Lung microvascular endothelial cell (primary cell): ENCODE results near the gene WDR36. TPM values are rescaled to one million over a fixed set of nuclear protein-coding genes. Genes with fewer than 3 reads are reported as not detected.

ENCODE experiments used
- DNase-seq, 2 donors: peaks; one replicate each; pipeline versions ENCODE4 v3.0.0 to v3.0.0-alpha.2; 2010; ENCODE audit warnings: low read depth in 2 of 2
- total RNA-seq: library from RNA; depleted of rRNA; stranded (reverse); fragments of >200 nt; gene quantifications from 2 replicates; pipeline ENCODE4 v1.2.1, GENCODE V29; 2014

Gene WDR36
- total RNA-seq, 1 donor from 2014 or later, result 38.3 TPM

- peak in 1 of 2 donors; percentile 56 for DNase-seq
These were observed 7.1 kb downstream of the WDR36 start for GRCh38 chr5:111099058-111099778.

- DNase-seq, result no peak
These were observed 14.3 kb downstream of the WDR36 start for GRCh38 chr5:111106320-111106948.

GRCh38 chr5:111107371-111107770, 15.2 kb downstream of the WDR36 start:
- no peak for DNase-seq

- no peak for DNase-seq
These were observed 19.8 kb downstream of the WDR36 start for GRCh38 chr5:111111956-111112355.

GRCh38 chr5:111113678-111114077, 21.5 kb downstream of the WDR36 start:
- no peak for DNase-seq

- no peak for DNase-seq
These were observed 23.1 kb downstream of the WDR36 start for GRCh38 chr5:111115229-111115628.

GRCh38 chr5:111116550-111116949, 24.4 kb downstream of the WDR36 start:
- no peak for DNase-seq

GRCh38 chr5:111117136-111117535, 25.0 kb downstream of the WDR36 start:
- no peak for DNase-seq

GRCh38 chr5:111119221-111119620, 27.1 kb downstream of the WDR36 start:
- no peak for DNase-seq

- DNase-seq, result no peak
These were observed 27.7 kb downstream of the WDR36 start for GRCh38 chr5:111119856-111120255.

- no peak for DNase-seq
These were observed 28.8 kb downstream of the WDR36 start for GRCh38 chr5:111120911-111121310.

GRCh38 chr5:111121926-111122325, 29.8 kb downstream of the WDR36 start:
- no peak for DNase-seq

GRCh38 chr5:111122398-111122797, 30.2 kb downstream of the WDR36 start:
- no peak for DNase-seq

- no peak for DNase-seq
These were observed 32.6 kb downstream of the WDR36 start for GRCh38 chr5:111124793-111125192.

- no peak for DNase-seq
These were observed 34.7 kb downstream of the WDR36 start for GRCh38 chr5:111126896-111127295.

- DNase-seq, result peak; percentile 21 to 67
These were observed 35.5 kb downstream of the WDR36 start for GRCh38 chr5:111127453-111128195.

GRCh38 chr5:111129938-111130337, 37.8 kb downstream of the WDR36 start:
- no peak for DNase-seq

GRCh38 chr5:111131356-111131755, 39.2 kb downstream of the WDR36 start:
- peak in 1 of 2 donors; percentile 58 for DNase-seq

- no peak for DNase-seq
These were observed 39.9 kb downstream of the WDR36 start for GRCh38 chr5:111132076-111132475.

GRCh38 chr5:111132731-111133435, 40.7 kb downstream of the WDR36 start:
- DNase-seq, result no peak

- peak in 1 of 2 donors; percentile 23 for DNase-seq
These were observed 41.2 kb downstream of the WDR36 start for GRCh38 chr5:111133436-111133751.

GRCh38 chr5:111134087-111134486, 41.9 kb downstream of the WDR36 start:
- DNase-seq, result peak; percentile 16 to 83
